ENCODE data around the gene ZNF480.
A peak's percentile ranks its signal among the peaks of the same experiment; 100 is the strongest.

The ZNF480 gene

DNA sequence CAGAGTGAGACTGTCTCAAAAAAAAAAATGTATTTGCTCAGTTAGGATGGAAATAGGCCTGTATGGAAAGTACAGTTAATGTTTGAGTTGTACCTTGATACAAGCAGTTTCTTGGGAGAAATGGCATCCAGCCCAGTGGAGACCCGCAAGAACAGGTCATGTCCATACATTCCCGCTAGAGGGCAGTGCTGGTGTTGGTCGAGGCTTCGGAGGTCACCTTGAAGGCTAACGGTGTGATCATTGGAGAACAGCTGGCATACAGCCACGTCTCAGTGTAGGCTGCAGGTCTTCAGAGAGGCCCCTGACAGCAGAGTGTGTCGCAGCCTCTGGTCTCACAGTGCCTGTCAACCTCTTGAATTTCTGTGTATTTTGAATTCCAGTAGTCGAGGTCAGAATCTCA lies 46.6 kb downstream of the ZNF480 start:
- no peaks in the 10 kb centered on the region for H3K9me3 ChIP-seq
- H3K4me3 ChIP-seq = no peak overlapping the region
- TF ChIP-seq, protein P1, sequence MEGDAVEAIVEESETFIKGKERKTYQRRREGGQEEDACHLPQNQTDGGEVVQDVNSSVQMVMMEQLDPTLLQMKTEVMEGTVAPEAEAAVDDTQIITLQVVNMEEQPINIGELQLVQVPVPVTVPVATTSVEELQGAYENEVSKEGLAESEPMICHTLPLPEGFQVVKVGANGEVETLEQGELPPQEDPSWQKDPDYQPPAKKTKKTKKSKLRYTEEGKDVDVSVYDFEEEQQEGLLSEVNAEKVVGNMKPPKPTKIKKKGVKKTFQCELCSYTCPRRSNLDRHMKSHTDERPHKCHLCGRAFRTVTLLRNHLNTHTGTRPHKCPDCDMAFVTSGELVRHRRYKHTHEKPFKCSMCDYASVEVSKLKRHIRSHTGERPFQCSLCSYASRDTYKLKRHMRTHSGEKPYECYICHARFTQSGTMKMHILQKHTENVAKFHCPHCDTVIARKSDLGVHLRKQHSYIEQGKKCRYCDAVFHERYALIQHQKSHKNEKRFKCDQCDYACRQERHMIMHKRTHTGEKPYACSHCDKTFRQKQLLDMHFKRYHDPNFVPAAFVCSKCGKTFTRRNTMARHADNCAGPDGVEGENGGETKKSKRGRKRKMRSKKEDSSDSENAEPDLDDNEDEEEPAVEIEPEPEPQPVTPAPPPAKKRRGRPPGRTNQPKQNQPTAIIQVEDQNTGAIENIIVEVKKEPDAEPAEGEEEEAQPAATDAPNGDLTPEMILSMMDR (IDR thresholded peaks at IDR 0.05) = peak; percentile 51 to 55
- H3K36me3 ChIP-seq = peaks cover 11 to 12% (median 11%) of the 10 kb centered on the region in 3 donors
- no peaks in the 10 kb centered on the region for H3K4me1 ChIP-seq
- H3K27ac ChIP-seq = no peak overlapping the region
- peak; percentile 25 to 65 for DNase-seq
- intact Hi-C loops (cut with DNase I; ENCODE audit: low total_unique reads) = no loop called here
- H3K27me3 ChIP-seq = no peaks in the 10 kb centered on the region

DNA sequence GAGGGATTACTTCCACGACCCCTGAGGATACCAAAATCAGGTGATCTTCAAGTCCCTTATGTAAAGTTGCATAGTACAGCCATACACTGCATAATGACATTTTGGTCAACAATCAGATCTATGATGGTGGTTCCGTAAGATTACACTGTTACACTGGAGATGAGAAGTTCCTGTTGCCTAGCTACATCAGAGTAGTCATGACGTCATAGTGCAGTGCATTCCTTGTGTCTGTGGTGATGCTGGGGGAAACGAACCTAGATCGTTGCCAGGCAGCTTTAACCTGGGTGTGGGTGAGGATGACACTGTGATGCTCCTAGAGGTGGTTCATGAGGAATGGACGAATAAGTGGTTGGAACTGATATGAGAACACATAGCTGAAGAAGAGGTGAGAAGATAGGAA lies 48.2 kb downstream of the ZNF480 start:
- Histone ChIP-seq H3K36me3 (peaks cover 27 to 28% (median 27%) of the 10 kb centered on the region in 3 donors), H3K4me3 (no peak overlapping the region), H3K27me3 (no peaks in the 10 kb centered on the region), H3K9me3 (no peaks in the 10 kb centered on the region), H3K27ac (no peak overlapping the region), H3K4me1 (no peaks in the 10 kb centered on the region)
- TF ChIP-seq, protein P1 (IDR thresholded peaks at IDR 0.05) = no peak
- no peak for DNase-seq
- intact Hi-C loops (cut with DNase I; ENCODE audit: low total_unique reads) = no loop called here

DNA sequence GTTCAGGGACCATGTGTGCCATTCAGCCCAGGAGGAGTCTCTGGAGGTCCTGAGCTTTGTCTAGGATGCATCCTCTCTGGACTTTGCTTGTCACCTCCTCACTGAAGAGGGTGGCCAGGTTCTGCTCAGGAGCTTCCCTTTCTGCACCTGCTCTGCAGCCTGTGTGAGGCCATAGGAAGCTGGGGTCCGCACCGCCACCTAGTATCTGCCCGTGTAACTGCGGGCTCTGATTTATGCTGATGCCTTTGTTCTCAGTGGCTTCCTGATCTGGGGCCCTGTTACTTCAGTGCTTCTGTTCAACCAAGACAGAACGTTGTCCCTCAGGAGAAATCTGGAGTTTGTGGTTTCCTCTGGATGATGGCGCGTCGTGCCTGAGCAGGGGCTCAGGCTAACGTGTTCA lies 54.5 kb downstream of the ZNF480 start:
- intact Hi-C loops (cut with DNase I; ENCODE audit: low total_unique reads) = no loop called here
- peaks cover 70 to 90% (median 89%) of the 10 kb centered on the region in 3 donors for H3K36me3 ChIP-seq

DNA sequence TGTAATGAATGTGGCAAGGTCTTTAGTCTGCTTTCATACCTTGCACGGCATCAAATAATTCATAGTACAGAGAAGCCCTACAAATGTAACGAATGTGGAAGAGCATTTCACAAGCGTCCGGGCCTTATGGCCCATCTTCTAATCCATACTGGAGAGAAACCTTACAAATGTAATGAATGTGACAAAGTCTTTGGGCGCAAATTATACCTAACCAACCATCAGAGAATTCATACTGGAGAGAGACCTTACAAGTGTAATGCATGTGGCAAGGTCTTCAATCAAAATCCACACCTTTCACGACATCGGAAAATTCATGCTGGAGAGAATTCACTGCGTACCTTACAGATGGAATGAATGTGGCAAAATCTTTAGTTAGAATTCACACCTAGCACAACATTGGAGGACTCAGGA lies 69.5 kb downstream of the ZNF480 start:
- no peaks in the 10 kb centered on the region for H3K27me3 ChIP-seq
- DNase-seq = no peak
- peaks cover 0 to 59% (median 43%) of the 10 kb centered on the region in 3 donors for H3K9me3 ChIP-seq
- intact Hi-C loops (cut with DNase I; ENCODE audit: low total_unique reads) = loop anchor here (5.0 kb wide), 1 partner anchor 331 kb away; no protein-coding TSS in a partner anchor
- TF ChIP-seq, protein P1 (IDR thresholded peaks at IDR 0.05) = no peak
- peaks cover 47 to 58% (median 48%) of the 10 kb centered on the region in 3 donors for H3K36me3 ChIP-seq
- peaks cover 0 to 9% (median 8%) of the 10 kb centered on the region in 4 donors for H3K4me1 ChIP-seq
- no peak overlapping the region for H3K4me3 ChIP-seq
- H3K27ac ChIP-seq = no peak overlapping the region

More for the DNA sequence above, 54.5 kb downstream of the ZNF480 start:
- Histone ChIP-seq H3K27ac (no peak overlapping the region), H3K4me1 (no peaks in the 10 kb centered on the region), H3K4me3 (no peak overlapping the region), H3K9me3 (peaks cover 0 to 3% (median 0%) of the 10 kb centered on the region in 3 donors), H3K27me3 (no peaks in the 10 kb centered on the region)
- TF ChIP-seq, protein P1 (IDR thresholded peaks at IDR 0.05) = no peak
- DNase-seq = no peak

DNA sequence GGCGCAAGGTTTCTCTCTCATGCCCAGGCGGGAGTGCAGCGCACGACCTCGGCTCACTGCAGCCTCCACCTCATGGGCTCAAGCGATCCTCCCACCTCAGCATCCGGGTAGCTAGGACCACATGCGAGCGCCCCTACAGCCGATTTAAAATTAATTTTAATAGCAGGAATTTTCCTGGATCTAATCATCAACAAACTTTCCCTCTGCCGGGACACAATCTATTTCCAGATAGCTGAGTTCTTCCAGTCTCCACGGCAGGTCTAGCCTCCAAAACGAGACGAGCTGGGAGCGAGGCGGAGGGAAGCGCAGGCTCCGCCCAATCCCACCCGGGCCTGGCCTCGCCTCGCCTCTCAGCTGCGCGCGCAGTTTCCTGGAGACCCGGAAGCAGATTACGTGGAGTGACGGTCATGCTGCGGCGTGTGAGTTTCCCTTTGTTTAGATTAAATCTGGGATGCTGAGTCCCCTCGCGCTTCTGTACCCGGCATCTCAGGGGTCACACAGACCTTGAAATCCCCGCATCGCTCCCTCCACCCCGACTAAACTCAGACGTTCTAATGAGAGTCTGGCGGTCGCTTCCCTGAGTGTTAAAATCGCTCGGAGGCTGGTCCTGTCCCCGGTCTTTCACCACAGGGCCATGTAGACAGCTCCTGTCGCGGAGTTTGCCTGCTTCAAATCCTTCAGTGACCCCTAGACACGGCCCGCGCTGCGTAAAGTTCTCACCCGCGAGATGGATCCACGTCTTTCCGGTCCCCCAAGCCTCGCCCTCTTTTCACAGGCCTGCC lies 72.8 kb downstream of the ZNF480 start, which contains the start of gene ZNF880:
TSS of gene ZNF880 (plus strand) at position 365 of the 782 bp plus-strand sequence. CDS start at position 408, 43 bp downstream.
- Histone ChIP-seq H3K4me1 (peaks cover 0 to 11% (median 8%) of the 10 kb centered on the region in 4 donors), H3K4me3 (peak within 1 kb of the TSS; percentile 83 to 85), H3K27ac (peak within 1 kb of the TSS; percentile 89 to 97), H3K9me3 (peaks cover 0 to 33% (median 20%) of the 10 kb centered on the region in 3 donors), H3K36me3 (peaks cover 45 to 54% (median 45%) of the 10 kb centered on the region in 3 donors), H3K27me3 (no peaks in the 10 kb centered on the region)
- DNase-seq = peak; percentile 93 to 95
- TF ChIP-seq, protein P1 (IDR thresholded peaks at IDR 0.05) = no peak
- intact Hi-C loops (cut with DNase I; ENCODE audit: low total_unique reads) = loop anchor here (5.0 kb wide), 1 partner anchor 328 kb away; no protein-coding TSS in a partner anchor

All from tibial artery (tissue), 4 donors.